ENCODE results near the gene ABTB2. TPM values are rescaled to one million over a fixed set of nuclear protein-coding genes. Genes with fewer than 3 reads are reported as not detected.

Gene ABTB2
- total and polyA plus RNA-seq, 2 of the 8 experiments (the other 6 are each of a cell fraction or from before 2014, with no cell fraction given), result 7.7 to 10.2 TPM

- no peak for DNase-seq (ENCODE audit: low read depth in 1 of 2, low spot score in 2 of 2)
- no peaks in the 10 kb centered on the region for H3K23me2 ChIP-seq (ENCODE audit: low read depth, low read length)
- H2BK5ac ChIP-seq (ENCODE audit: low read depth, low read length), result no peak overlapping the region
- no peak overlapping the region for H4K5ac ChIP-seq (ENCODE audit: insufficient read length, low read depth, low read length)
- no peak overlapping the region for H3K14ac ChIP-seq (ENCODE audit: insufficient read length)
- no peak overlapping the region for H2BK15ac ChIP-seq (ENCODE audit: low read length)
- no peak overlapping the region for H4K91ac ChIP-seq (replicated peaks; ENCODE audit: insufficient read length, low read length)
- no peak overlapping the region for H2BK12ac ChIP-seq (ENCODE audit: low read depth, low read length)
- H3K79me1 ChIP-seq (ENCODE audit: low read depth, low read length), result peaks cover 3% of the 10 kb centered on the region; the same call in 1 of the 2 replicates
- ChIA-PET CTCF (ENCODE audit: partially characterized antibody) (interaction anchor here (0.7 to 5.4 kb wide), 8 partner anchors 9 to 179 kb away, joined by 3 to 39 read pairs (median 4); partner anchors contain the start of gene ABTB2), POLR2A (ENCODE audit: partially characterized antibody) (interaction anchor here (4.2 kb wide), 1 partner anchor 12 kb away, joined by 20 read pairs; the partner anchor contains the start of gene ABTB2)
- FAIRE-seq, result no peak
- peaks cover 0 to 2% of the 10 kb centered on the region in 2 experiments for H4K20me1 ChIP-seq (replicated peaks in 1 of 2; ENCODE audit: control insufficient read depth in 1 of 2, insufficient read depth in 2 of 2, low read length in 2 of 2)
- H2BK120ac ChIP-seq (replicated peaks; ENCODE audit: low read depth, low read length), result no peak overlapping the region
- no peaks in the 10 kb centered on the region for H3K36me3 ChIP-seq (ENCODE audit: control insufficient read depth in 2 of 4, insufficient read depth in 4 of 4, low read length in 3 of 4)
- no peak overlapping the region for H2AFZ ChIP-seq (ENCODE audit: low read length)
- H3K27me3 ChIP-seq (replicated peaks in 1 of 4; ENCODE audit: control insufficient read depth in 3 of 4, extremely low read depth in 1 of 4, insufficient read depth in 3 of 4, low read length in 3 of 4), result no peaks in the 10 kb centered on the region
- H3K79me2 ChIP-seq (ENCODE audit: control insufficient read depth in 1 of 2, insufficient read depth in 2 of 2, low read length in 2 of 2), result peaks cover 0 to 32% of the 10 kb centered on the region in 2 experiments; a peak in 2 of 4 replicates
- no peak overlapping the region for H3K18ac ChIP-seq (ENCODE audit: extremely low read depth, low read length)
- peaks cover 0 to 5% (median 2%) of the 10 kb centered on the region in 4 experiments; a peak in 2 of 7 replicates for H3K4me1 ChIP-seq (replicated peaks in 1 of 4; ENCODE audit: control insufficient read depth in 3 of 4, insufficient read depth in 4 of 4, low read length in 3 of 4)
- H4K8ac ChIP-seq (ENCODE audit: extremely low read depth, insufficient read depth, low read length), result no peak overlapping the region
- no peak overlapping the region for H3K4me2 ChIP-seq (ENCODE audit: insufficient read depth in 1 of 2, low read depth in 2 of 2, low read length in 2 of 2)
- H3K9me3 ChIP-seq (ENCODE audit: insufficient read depth in 2 of 2, low read depth in 1 of 2, low read length in 1 of 2), result no peaks in the 10 kb centered on the region
- 85% methylated on average over 8 of the region's 8 CpGs; no CpG with 5 or more reads in 1 of the 2 experiments for WGBS, 2 experiments (ENCODE audit: extremely low coverage in 1 of 2, insufficient coverage in 1 of 2, insufficient read length in 1 of 2, insufficient replicate concordance in 2 of 2, low coverage in 1 of 2, low lambda C conversion rate in 2 of 2, missing lambda C conversion rate in 1 of 2)
- H3K4me3 ChIP-seq (ENCODE audit: extremely low read depth in 1 of 4, insufficient read depth in 2 of 4, low read depth in 3 of 4, low read length in 4 of 4), result no peak overlapping the region
- H3K56ac ChIP-seq (replicated peaks; ENCODE audit: insufficient read length, low read depth, low read length), result no peak overlapping the region
- H2BK20ac ChIP-seq (ENCODE audit: low read length), result no peak overlapping the region
- no peak overlapping the region for H2AK5ac ChIP-seq (ENCODE audit: low read depth, low read length)
- no peak overlapping the region for H3K9ac ChIP-seq (replicated peaks in 1 of 4; ENCODE audit: extremely low read depth in 1 of 4, low read depth in 3 of 4, low read length in 3 of 4)
- no peak overlapping the region for H3K4ac ChIP-seq (replicated peaks; ENCODE audit: insufficient read length, low read depth, low read length)
- H3K23ac ChIP-seq (ENCODE audit: insufficient read length), result no peak overlapping the region
- no peak overlapping the region for H3K27ac ChIP-seq (ENCODE audit: low read depth, low read length)
- TF ChIP-seq CHD1 (IDR thresholded peaks at IDR 0.05; ENCODE audit: low read depth, low read length) (no peak), SAP30 (IDR thresholded peaks at IDR 0.05; ENCODE audit: insufficient read depth, insufficient replicate concordance, low read length) (no peak), BRCA1 (IDR thresholded peaks at IDR 0.05; ENCODE audit: low read depth, low read length) (no peak), POU5F1 (IDR thresholded peaks at IDR 0.05; ENCODE audit: low read depth, low read length) (no peak)
Observed at GRCh38 chr11:34344768-34345539, 12.9 kb downstream of the ABTB2 start.
